Urinary bladder (tissue), 4 donors: ENCODE measurements around the gene ZFHX3. TPM values are rescaled to one million over a fixed set of nuclear protein-coding genes. Genes with fewer than 3 reads are reported as not detected.
"Not testable (repeated sequence)": the region's sequence is repeated elsewhere in the genome, so short reads cannot be mapped to it uniquely, and the experiment has no call there.

ENCODE experiments used
- DNase-seq: peaks from one replicate; pipeline ENCODE4 v3.0.0-alpha.2; 2015; ENCODE audit errors: extremely low spot score
- H3K27ac ChIP-seq: one replicate; pipeline ENCODE4 v1.5.1; 2013; ENCODE audit warnings: low read depth, mild to moderate bottlenecking, moderate library complexity
- H3K36me3 ChIP-seq: one replicate; pipeline ENCODE4 v1.6.1; 2013; ENCODE audit warnings: mild to moderate bottlenecking, moderate library complexity; ENCODE audit not compliant: insufficient read depth
- H3K4me1 ChIP-seq: one replicate; pipeline ENCODE4 v1.6.1; 2013; ENCODE audit warnings: mild to moderate bottlenecking, moderate library complexity; ENCODE audit not compliant: insufficient read depth
- H3K4me3 ChIP-seq: one replicate; pipeline ENCODE4 v1.5.1; 2013; ENCODE audit warnings: low read depth, low read length
- WGBS: extraction: QIAGEN DNeasy Blood & Tissue Kit; methylation state at CpG from one replicate; pipeline ENCODE4 v1.1.7; 2013; 5-methylcytosine and 5-hydroxymethylcytosine counted together
- polyA plus RNA-seq: library from polyadenylated mRNA; stranded (reverse); fragments of 200-250 nt; gene quantifications from one replicate; pipeline ENCODE4 v1.2.3, GENCODE V29; 2013
- total RNA-seq: library from RNA; depleted of rRNA; stranded (reverse); fragments of >200 nt; gene quantifications from one replicate; pipeline ENCODE4 v1.2.3, GENCODE V29; 2014
- donor health status: healthy with polysubstance abuse.
- donor health status: healthy.

Gene ZFHX3
- total and polyA plus RNA-seq, 2 donors, result 11.8 to 19.4 TPM

DNA sequence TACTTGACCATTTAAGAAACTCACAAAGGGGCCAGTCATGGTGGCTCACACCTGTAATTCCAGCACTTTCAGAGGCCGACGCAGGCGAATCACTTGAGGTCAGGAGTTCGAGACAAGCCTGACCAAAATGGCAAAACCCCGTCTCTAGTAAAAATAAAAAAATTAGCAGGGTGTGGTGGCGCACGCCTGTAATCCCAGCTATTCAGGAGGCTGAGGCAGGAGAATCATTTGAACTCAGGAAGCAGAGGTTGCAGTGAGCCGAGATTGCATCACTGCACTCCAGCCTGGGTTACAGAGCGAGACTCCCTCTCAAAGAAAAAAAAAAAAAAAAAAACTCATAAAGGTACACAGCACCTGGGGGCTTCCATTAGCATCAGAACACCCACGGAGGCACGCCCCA lies 38.2 kb downstream of the ZFHX3 start:
- WGBS, result 92% methylated on average over 11 of the region's 11 CpGs
- not testable (repeated sequence) for H3K36me3 ChIP-seq, H3K4me1 ChIP-seq, H3K4me3 ChIP-seq, DNase-seq, H3K27ac ChIP-seq

DNA sequence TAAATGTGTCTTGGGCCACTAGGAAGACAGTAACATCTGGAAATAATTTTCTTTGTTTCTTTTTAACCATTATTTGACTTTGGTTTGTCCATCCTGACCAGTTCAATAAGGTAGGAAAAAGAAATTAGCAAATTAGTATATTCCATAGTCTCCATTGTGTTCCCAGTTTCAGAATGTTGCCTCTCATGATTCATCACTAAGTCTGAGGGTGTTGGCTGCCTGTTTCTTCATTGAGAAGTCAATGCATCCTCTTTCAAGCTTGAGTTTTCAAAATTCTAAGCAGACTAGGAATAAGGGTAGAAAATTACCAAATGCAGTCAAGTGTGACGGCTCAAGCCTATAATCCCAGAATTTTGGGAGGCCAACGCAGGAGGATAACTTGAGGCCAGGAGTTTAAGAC lies 41.9 kb downstream of the ZFHX3 start:
- 97% methylated on average over 2 of the region's 2 CpGs for WGBS
- no peak overlapping the region for H3K4me3 ChIP-seq
- H3K36me3 ChIP-seq, result no peaks in the 10 kb centered on the region
- H3K27ac ChIP-seq, result no peak overlapping the region
- DNase-seq, result no peak
- no peaks in the 10 kb centered on the region for H3K4me1 ChIP-seq

DNA sequence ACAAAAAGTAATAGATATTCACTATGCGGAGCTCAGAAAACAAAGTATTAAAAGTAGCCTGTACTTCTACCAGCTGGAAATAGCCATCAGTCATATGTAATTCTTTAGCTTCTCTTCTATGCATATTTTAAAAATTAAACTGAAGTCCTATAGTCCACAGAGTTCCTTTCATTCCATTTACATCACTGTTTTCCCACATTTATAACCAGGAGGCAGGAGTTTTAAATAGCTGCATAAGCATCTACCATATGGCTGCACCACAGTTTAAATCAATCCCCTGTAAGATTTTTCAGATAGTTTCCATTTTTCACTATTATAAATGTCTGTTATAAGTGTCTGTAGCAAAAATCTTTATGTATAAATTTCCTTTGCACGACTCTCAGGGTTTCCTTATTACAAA lies 45.1 kb downstream of the ZFHX3 start:
- no peak overlapping the region for H3K27ac ChIP-seq
- no peak for DNase-seq
- no peak overlapping the region for H3K4me3 ChIP-seq
- H3K36me3 ChIP-seq, result no peaks in the 10 kb centered on the region
- 69% methylated on average over 2 of the region's 2 CpGs for WGBS
- H3K4me1 ChIP-seq, result no peaks in the 10 kb centered on the region

DNA sequence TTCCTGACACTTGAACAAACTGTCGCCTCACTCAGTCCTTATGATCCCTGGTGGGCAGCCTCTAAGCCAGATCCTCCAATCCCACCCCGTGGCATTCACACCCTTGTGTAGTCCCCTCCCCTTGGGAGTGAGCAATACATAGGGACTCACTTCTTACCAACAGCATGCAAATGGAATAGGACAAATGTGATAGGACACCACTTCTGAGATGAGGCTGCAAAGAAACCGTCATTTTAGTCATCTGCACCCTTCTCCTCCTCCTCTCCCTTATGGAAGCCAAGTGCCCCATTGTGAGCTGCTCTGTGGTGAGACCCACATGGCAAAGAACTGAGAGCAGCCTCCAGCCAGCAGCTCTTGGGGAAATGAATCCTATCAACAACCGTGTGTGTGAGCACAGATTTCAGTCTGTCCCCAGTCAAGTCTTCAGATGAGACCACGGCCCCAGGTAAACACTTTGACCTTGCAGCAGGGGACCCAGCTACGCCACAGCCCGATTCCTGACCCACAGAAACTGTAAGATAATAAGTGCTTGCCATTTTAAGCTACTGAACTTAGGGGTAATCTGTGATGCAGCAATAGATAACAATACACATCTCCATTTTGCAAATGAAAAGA lies 46.9 kb downstream of the ZFHX3 start:
- no peak for DNase-seq
- H3K36me3 ChIP-seq, result no peaks in the 10 kb centered on the region
- no peaks in the 10 kb centered on the region for H3K4me1 ChIP-seq
- WGBS, result 90% methylated on average over 7 of the region's 7 CpGs
- no peak overlapping the region for H3K4me3 ChIP-seq
- no peak overlapping the region for H3K27ac ChIP-seq

DNA sequence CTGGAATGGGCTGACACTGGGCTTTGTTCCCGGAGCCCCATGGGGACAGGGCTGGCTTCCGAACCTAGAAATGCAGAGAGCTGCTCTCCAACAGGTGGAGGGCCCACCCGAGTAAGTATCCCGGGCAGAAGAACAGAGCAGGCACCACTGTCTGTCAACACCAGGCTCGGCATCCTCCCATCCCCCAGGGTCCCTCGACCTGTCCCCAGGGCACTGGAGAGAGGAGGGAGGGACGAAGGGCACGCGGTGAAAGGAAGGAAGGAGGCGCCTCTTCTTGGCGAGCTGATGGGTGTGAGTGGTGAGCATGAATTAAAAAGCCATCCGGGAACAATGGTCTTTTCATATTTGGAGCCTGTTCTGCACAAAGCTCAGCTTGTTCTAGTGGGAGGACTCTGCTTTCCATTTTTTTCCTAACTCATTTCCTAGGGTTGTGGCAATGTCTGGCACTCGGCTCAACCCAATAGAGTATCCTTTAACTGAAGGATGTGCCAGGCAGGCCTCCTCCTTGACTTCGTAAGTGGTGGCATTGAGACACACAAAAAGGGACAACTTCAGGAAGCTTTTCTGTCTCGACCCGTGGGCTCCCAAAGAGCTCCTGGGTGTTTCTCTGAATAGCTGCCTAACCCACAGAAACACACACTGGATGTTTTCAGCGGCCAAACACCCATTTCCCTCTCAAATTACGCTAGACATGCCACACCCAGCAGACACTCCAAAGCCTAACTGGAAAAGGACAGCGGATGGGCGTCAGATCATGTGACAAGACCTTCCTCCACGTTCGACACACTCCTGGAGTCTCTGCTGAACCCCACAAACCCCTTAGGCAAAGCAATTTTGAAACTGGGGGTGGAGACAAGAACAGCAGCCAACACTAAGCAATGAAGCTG lies 47.7 kb downstream of the ZFHX3 start:
- Histone ChIP-seq H3K4me1 (no peaks in the 10 kb centered on the region), H3K36me3 (no peaks in the 10 kb centered on the region), H3K4me3 (no peak overlapping the region), H3K27ac (no peak overlapping the region)
- WGBS, result 60% methylated on average over 22 of the region's 22 CpGs
- no peak for DNase-seq

DNA sequence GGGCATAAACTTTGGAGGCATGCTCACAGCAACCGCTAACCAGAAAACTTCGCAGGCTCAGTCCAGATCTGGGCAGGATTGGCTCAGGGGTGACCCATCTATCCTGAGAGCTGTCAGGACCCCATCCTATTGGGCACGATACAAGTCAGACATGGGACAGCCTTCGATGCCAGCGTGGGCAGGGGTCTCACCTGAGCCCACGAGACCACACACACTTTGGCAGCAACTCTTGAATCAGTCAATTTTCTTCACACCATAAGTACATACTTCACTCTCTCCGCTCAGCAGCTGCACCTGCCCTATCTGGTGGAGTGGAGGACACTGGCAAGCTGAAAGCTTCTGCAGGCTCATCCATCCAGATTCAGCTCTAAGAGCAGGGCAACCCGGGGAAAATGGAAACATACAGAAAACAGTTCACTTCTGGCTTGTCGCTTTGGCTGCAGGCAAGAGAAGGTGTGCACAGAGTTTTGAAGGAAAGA lies 48.3 kb downstream of the ZFHX3 start:
- no peaks in the 10 kb centered on the region for H3K4me1 ChIP-seq
- DNase-seq, result no peak
- 89% methylated on average over 9 of the region's 9 CpGs for WGBS
- H3K36me3 ChIP-seq, result no peaks in the 10 kb centered on the region
- no peak overlapping the region for H3K27ac ChIP-seq
- no peak overlapping the region for H3K4me3 ChIP-seq

DNA sequence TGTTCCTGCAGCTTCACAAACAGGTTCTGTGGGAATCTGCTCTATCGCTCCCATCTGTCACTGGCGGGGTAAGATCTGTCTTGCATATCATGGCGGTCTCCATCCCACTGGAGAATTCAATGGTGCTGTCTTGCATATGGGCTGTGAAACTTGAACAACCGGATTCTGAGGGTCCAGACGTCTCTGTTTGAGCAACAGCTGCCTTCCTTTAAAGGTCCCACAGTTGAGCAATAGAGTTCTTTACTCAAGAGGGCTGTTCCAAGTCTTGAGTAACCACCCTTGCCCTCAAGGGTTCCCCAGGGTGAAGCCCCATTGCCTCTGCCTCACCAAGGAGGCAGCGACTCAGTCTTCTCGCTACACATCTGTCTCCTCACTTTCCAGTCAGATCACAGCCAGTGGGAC lies 50.8 kb downstream of the ZFHX3 start:
- WGBS, result 76% methylated on average over 7 of the region's 7 CpGs
- Histone ChIP-seq H3K4me3 (no peak overlapping the region), H3K27ac (no peak overlapping the region), H3K4me1 (no peaks in the 10 kb centered on the region), H3K36me3 (no peaks in the 10 kb centered on the region)
- no peak for DNase-seq

DNA sequence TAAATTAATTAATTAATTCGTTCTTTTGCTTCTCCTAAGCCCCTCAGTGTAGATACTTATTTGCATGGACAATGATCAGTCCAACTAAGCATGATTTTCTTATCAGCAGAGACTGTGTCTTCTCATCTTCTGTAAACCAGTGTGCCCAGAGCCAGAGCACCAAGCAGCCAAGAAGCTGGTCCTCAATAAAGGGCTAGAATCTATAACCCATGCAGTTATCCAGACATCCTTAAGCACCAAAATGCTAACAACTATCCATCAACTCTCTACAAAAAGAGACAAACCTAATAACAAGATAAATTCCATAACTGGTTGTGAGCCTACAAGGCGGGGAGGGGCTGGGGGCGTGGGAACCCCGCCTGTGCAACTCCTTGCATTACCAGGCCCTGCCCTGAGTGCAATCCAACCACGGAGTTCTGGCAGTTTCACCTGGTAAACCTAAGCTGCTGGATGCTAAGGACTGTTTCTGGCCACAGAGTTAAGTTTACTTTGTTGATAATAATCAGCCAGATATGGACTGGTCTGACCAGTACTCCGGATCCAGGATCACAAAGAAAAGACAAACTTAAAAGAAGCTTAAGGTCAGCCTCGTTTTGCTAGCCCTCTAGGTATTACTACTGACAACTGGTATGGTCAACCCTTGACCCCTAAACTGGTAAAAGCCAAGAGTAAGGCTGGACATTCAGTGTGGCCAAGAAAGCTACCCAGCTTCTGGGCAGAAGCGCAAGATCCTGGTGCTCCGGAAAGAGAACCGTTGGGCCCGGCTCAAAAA lies 51.5 kb downstream of the ZFHX3 start:
- Histone ChIP-seq H3K4me1 (no peaks in the 10 kb centered on the region), H3K27ac (no peak overlapping the region)

DNA sequence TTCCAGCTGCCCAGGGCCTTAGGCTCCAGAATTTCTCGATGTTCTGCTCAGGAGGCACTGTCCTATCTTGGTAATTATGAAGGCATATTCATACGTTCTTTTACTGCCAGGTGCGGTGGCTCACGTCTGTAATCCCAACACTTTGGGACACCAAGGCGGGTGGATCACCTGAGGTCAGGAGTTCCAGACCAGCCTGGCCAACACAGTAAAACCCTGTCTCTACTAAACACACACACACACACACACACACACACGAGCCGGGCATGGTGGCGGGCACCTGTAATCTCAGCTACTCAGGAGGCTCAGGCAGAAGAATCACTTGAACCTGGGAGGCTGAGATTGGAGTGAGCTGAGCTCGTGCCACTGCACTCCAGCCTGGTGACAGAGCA lies 52.1 kb downstream of the ZFHX3 start:
- DNase-seq, H3K4me1 ChIP-seq, H3K27ac ChIP-seq, H3K36me3 ChIP-seq, H3K4me3 ChIP-seq: not testable (repeated sequence)
- WGBS, result 87% methylated on average over 9 of the region's 9 CpGs

More for the DNA sequence above, 51.5 kb downstream of the ZFHX3 start:
- no peak overlapping the region for H3K4me3 ChIP-seq
- no peaks in the 10 kb centered on the region for H3K36me3 ChIP-seq
- DNase-seq, result no peak
- WGBS, result 76% methylated on average over 11 of the region's 11 CpGs

DNA sequence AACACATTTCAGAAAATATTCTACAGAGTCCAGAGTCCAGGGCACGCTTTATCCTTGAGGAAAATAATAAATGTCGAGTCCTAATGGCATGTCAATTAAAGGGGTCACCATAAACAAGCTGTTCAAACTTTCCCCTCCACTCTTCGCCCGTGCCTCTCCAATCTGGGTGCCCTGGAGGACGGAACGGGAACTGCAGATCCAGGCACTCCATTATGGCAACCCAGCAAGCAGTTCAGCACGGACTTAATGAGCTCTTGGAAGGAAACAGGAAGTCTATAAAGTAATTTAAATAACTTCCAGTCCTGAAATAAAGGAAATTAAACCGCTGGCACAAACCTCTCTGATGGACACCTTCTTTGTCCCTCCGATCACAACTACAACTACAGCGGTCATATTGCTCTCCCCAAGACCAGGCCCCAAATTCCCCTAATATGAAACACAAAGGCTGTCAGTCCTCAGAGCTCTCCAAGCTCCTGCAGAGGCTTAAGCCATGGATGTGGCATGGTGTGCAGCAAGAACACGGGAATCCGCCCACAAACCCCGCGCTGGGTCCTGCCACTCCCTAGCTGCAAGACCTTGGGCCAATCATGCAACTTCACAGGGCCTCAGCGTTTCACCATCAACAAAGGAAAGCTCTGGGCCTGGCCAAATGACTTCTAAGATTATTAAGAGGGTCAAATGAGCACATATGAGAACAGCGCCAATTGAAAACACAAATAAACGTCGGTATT lies 52.6 kb downstream of the ZFHX3 start:
- H3K4me3 ChIP-seq, result no peak overlapping the region
- H3K4me1 ChIP-seq, result no peaks in the 10 kb centered on the region
- no peak for DNase-seq
- H3K27ac ChIP-seq, result no peak overlapping the region
- H3K36me3 ChIP-seq, result no peaks in the 10 kb centered on the region
- WGBS, result 77% methylated on average over 18 of the region's 18 CpGs

DNA sequence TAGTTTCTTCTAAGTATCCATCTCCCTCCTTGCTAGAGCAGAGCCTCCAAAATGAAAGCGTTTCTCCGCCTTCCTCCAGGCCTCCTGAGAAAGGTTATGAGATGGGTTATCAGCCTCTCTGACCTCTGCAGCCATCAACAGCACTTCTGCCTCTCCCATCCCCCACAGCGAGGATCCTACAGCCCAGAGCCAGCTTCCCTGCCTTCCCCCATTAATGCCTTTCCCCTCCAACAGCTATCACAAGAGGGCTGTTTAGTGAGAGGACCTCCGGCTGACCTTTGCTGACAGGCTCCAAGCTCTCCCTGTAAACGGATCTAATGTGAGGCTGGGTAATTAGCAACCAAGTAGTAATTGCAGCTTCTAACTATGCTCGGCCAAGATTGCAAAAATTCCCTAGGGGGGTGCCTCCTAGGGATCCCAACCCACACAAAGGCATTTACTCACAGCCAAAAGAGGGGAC lies 55.8 kb downstream of the ZFHX3 start:
- WGBS, result 68% methylated on average over 6 of the region's 6 CpGs
- Histone ChIP-seq H3K4me1 (peaks cover 6% of the 10 kb centered on the region), H3K36me3 (no peaks in the 10 kb centered on the region), H3K4me3 (no peak overlapping the region), H3K27ac (no peak overlapping the region)
- DNase-seq, result no peak

DNA sequence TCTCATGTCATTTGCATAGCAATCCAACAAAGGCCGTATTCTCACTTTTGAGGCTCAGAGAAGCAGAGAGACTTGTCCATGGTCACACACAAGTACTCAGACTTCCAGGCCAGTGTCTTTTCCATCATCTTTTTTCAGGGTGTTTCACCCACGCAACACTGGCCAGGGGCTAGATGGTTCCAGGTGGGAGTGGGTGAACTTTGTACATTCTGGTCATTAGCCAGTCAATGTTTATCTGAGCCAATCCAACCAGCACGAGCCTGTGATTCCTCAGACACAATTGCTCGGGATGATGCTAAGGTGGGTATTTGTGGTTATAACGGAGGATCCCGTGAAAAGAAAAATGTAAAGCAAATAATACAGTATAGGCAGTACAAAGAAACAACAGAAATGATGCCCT lies 56.3 kb downstream of the ZFHX3 start:
- no peak overlapping the region for H3K27ac ChIP-seq
- no peak for DNase-seq
- no peaks in the 10 kb centered on the region for H3K36me3 ChIP-seq
- H3K4me3 ChIP-seq, result no peak overlapping the region
- WGBS, result 77% methylated on average over 6 of the region's 6 CpGs
- H3K4me1 ChIP-seq, result peaks cover 6% of the 10 kb centered on the region

DNA sequence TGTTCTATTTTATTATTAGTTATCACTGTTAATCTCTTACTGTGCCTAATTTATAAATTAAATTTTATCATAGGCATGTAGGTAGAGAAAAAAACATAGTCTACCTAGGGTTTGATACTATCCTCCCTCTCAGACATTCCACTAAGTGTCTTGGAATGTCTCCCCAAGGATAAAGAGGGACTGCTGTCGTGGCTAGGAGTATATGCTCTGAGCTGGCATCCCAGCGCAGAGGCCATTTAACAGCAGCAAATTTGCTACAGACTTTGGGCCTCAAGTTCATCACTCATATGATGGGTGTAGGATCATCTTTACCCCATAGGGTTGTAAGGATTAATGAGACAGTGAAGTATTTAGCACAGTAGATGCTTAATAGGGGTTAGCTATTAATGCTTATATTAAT lies 56.7 kb downstream of the ZFHX3 start:
- H3K27ac ChIP-seq, result no peak overlapping the region
- H3K4me1 ChIP-seq, result peaks cover 6% of the 10 kb centered on the region
- WGBS, result 83% methylated on average over 2 of the region's 2 CpGs
- DNase-seq, result no peak
- no peaks in the 10 kb centered on the region for H3K36me3 ChIP-seq
- no peak overlapping the region for H3K4me3 ChIP-seq
